CD4-positive, alpha-beta T cell (primary cell): Measurements from ENCODE around the gene CDH13. TPM values are rescaled to one million over a fixed set of nuclear protein-coding genes. Genes with fewer than 3 reads are reported as not detected.

Experiments
- ATAC-seq: fragments of 200-7000 bp; cut with Tn5 transposase; one replicate; pipeline ENCODE4 v1.10.0; 2022; ENCODE audit warnings: mild to moderate bottlenecking; ENCODE audit not compliant: poor library complexity
- CTCF ChIA-PET: fragments of 350-600 bp; sonication (Branson Sonifier 250); formaldehyde crosslinking; loops from one replicate; lab custom pipeline; 2021; ENCODE audit warnings: antibody characterized with exemption, inconsistent platforms; lab: Charles Lee
- POLR2A ChIA-PET: fragments of 350-600 bp; sonication (Branson Sonifier 250); formaldehyde crosslinking; loops from one replicate; lab custom pipeline; 2021; ENCODE audit warnings: antibody characterized with exemption, inconsistent platforms; lab: Charles Lee
- DNase-seq, 14 experiments: peaks; one replicate each; pipeline ENCODE4 v3.0.0-alpha.2; 2013 to 2020; ENCODE audit warnings: mixed read lengths in 2 of 14
- H3K27ac ChIP-seq, 2 donors: one replicate each; pipeline versions ENCODE4 v1.5.1 to v1.7.0; 2013; ENCODE audit warnings: low read length in 2 of 2, low read depth in 1 of 2, mild to moderate bottlenecking in 1 of 2
- H3K27me3 ChIP-seq, 2 experiments: 1 replicate in 1 of 2; 2 replicates in 1 of 2; pipeline versions ENCODE4 v1.6.1 to v1.7.0; 2013; ENCODE audit warnings: low read length in 2 of 2, control low read depth in 1 of 2, mild to moderate bottlenecking in 1 of 2, moderate library complexity in 1 of 2; ENCODE audit not compliant: insufficient read depth in 2 of 2, control insufficient read depth in 1 of 2
- H3K36me3 ChIP-seq: one replicate; pipeline ENCODE4 v1.6.1; 2013; ENCODE audit warnings: low read length, control low read depth; ENCODE audit not compliant: insufficient read depth
- H3K4me1 ChIP-seq: one replicate; pipeline ENCODE4 v1.6.1; 2013; ENCODE audit warnings: low read length, control low read depth; ENCODE audit not compliant: insufficient read depth
- H3K4me3 ChIP-seq: one replicate; pipeline ENCODE4 v1.5.1; 2013; ENCODE audit warnings: mild to moderate bottlenecking, low read length, moderate library complexity
- H3K9me3 ChIP-seq, 2 experiments: 1 replicate in 1 of 2; 2 replicates in 1 of 2; pipeline versions ENCODE4 v1.6.1 to v1.7.0; 2013; ENCODE audit warnings: low read length in 2 of 2, mild to moderate bottlenecking in 2 of 2, control low read depth in 1 of 2, moderate library complexity in 1 of 2; ENCODE audit not compliant: control insufficient read depth in 1 of 2, insufficient read depth in 1 of 2
- H3K27ac Mint-ChIP-seq: one replicate; pipeline ENCODE4 v1.8.0; 2020; ENCODE audit warnings: mixed read lengths
- H3K27me3 Mint-ChIP-seq: one replicate; pipeline ENCODE4 v1.8.0; 2021; ENCODE audit warnings: mixed read lengths
- H3K36me3 Mint-ChIP-seq: one replicate; pipeline ENCODE4 v1.8.0; 2021; ENCODE audit warnings: low read depth, mixed read lengths
- H3K4me1 Mint-ChIP-seq: one replicate; pipeline ENCODE4 v1.8.0; 2021; ENCODE audit warnings: low read depth, mixed read lengths
- H3K4me3 Mint-ChIP-seq: one replicate; pipeline ENCODE4 v1.8.0; 2020; ENCODE audit warnings: mild to moderate bottlenecking, mixed read lengths
- H3K9me3 Mint-ChIP-seq: one replicate; pipeline ENCODE4 v1.8.0; 2020; ENCODE audit warnings: mixed read lengths
- intact Hi-C, 2 experiments: fragments of 100-400 bp; cut with DNase I in 1 of 2; cut with micrococcal nuclease in 1 of 2; formaldehyde crosslinking; loops; one replicate each; pipeline versions ENCODE4 v1.15.1 to v1.9.0; 2023 to 2025; cut with DNase I, micrococcal nuclease
- total RNA-seq, 174 experiments: library from RNA in 2 of 174; stranded (reverse) in 2 of 174; gene quantifications; one replicate each; pipeline ENCODE4 v1.2.3 and lab custom pipeline; 2021 to 2026
- TF ChIP-seq, protein P1 (sequence below): fragments of 200-600 bp; IDR thresholded peaks from one replicate; pipeline ENCODE4 v1.8.0; 2022; ENCODE audit warnings: antibody characterized with exemption, mild to moderate bottlenecking

Gene CDH13
- total RNA-seq, 2 experiments from 2014 or later, result not detected

DNA sequence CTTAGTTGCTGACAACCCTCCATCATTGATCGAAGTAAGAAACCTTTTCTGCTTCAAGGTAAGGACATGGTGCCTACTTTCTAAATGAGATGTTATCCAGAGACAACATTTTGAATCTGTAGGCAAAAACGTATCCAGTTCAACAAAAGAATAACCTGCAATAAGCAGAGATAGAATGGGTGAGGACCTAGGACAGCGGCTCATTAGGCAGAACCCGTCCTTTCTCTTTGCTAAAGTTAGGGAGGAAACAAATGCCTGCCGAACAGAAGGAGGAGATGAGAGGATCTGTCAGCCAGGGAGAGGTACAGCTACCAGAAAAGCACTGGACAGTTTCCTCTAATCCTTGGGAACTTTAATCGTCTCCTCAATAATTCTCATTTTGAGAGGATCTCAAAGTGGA is 183.3 kb downstream of the CDH13 start:
- no peaks in the 10 kb centered on the region for H3K36me3 Mint-ChIP-seq
- peaks cover 12% of the 10 kb centered on the region for H3K27me3 Mint-ChIP-seq
- H3K27me3 ChIP-seq, result no peaks in the 10 kb centered on the region
- no peaks in the 10 kb centered on the region for H3K36me3 ChIP-seq
- H3K4me1 ChIP-seq, result no peaks in the 10 kb centered on the region
- H3K4me3 ChIP-seq, result no peak overlapping the region
- intact Hi-C loops, result no loop called here
- ChIA-PET POLR2A (no interaction called here), CTCF (no interaction called here)
- H3K9me3 ChIP-seq, result no peaks in the 10 kb centered on the region
- no peaks in the 10 kb centered on the region for H3K9me3 Mint-ChIP-seq
- DNase-seq (no peak), ATAC-seq (no peak)
- H3K27ac Mint-ChIP-seq, result no peak overlapping the region
- H3K4me3 Mint-ChIP-seq, result no peak overlapping the region
- TF ChIP-seq, protein P1, sequence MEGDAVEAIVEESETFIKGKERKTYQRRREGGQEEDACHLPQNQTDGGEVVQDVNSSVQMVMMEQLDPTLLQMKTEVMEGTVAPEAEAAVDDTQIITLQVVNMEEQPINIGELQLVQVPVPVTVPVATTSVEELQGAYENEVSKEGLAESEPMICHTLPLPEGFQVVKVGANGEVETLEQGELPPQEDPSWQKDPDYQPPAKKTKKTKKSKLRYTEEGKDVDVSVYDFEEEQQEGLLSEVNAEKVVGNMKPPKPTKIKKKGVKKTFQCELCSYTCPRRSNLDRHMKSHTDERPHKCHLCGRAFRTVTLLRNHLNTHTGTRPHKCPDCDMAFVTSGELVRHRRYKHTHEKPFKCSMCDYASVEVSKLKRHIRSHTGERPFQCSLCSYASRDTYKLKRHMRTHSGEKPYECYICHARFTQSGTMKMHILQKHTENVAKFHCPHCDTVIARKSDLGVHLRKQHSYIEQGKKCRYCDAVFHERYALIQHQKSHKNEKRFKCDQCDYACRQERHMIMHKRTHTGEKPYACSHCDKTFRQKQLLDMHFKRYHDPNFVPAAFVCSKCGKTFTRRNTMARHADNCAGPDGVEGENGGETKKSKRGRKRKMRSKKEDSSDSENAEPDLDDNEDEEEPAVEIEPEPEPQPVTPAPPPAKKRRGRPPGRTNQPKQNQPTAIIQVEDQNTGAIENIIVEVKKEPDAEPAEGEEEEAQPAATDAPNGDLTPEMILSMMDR, result no peak
- no peak overlapping the region for H3K27ac ChIP-seq
- no peaks in the 10 kb centered on the region for H3K4me1 Mint-ChIP-seq

DNA sequence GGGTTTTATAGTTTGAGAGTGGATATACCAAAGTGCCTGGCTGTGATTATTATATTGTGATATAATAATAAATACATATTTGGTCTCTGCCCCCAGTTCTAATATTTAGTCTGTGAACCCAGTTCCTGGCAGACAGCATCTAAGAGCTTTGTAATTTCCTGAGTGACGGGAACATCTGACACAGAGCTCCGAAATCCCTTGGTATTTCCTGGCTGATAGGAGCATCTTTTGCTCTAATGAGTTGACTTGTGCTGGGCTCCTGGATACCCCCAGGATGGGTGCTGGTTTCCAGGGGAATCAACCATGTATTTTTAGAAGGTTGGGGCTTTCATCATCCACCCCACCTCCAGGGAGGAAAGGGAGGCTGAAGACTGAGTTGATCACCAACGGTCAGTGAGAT is 187.3 kb downstream of the CDH13 start:
- peaks cover 8% of the 10 kb centered on the region for H3K27me3 Mint-ChIP-seq
- H3K27ac Mint-ChIP-seq, result no peak overlapping the region
- ChIA-PET CTCF (no interaction called here), POLR2A (no interaction called here)
- DNase-seq, result no peak
- no peak overlapping the region for H3K4me3 ChIP-seq
- TF ChIP-seq, protein P1, result no peak
- no peaks in the 10 kb centered on the region for H3K27me3 ChIP-seq
- H3K36me3 ChIP-seq, result no peaks in the 10 kb centered on the region
- no peak overlapping the region for H3K4me3 Mint-ChIP-seq
- no peak for ATAC-seq
- intact Hi-C loops, result no loop called here
- no peaks in the 10 kb centered on the region for H3K9me3 Mint-ChIP-seq
- H3K4me1 ChIP-seq, result no peaks in the 10 kb centered on the region
- H3K36me3 Mint-ChIP-seq, result no peaks in the 10 kb centered on the region
- H3K4me1 Mint-ChIP-seq, result no peaks in the 10 kb centered on the region
- H3K27ac ChIP-seq, result no peak overlapping the region
- H3K9me3 ChIP-seq, result no peaks in the 10 kb centered on the region

DNA sequence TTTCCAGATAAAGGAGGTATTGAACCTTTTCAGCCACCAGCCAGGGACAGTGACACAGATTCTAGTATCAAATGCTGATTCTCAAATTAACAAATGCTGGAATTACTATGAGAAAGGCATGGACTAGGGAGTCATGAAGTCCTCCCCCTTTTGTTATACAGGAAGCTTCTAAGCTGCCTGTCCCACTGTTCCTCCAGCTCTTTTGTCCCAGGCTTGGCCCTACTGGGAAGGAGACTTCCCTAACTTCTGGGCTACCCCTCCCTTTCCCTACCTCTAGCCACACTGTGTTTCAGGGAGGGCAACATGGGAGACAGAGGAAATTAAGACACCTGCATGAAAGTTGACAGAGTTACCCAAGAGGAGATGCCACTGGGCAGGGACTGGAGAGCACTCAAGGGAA is 192.5 kb downstream of the CDH13 start:
- Histone ChIP-seq H3K27ac (no peak overlapping the region), H3K9me3 (no peaks in the 10 kb centered on the region), H3K36me3 (no peaks in the 10 kb centered on the region), H3K27me3 (no peaks in the 10 kb centered on the region), H3K4me1 (no peaks in the 10 kb centered on the region), H3K4me3 (no peak overlapping the region)
- POLR2A ChIA-PET, result no interaction called here
- no peaks in the 10 kb centered on the region for H3K36me3 Mint-ChIP-seq
- H3K27me3 Mint-ChIP-seq, result no peaks in the 10 kb centered on the region
- H3K27ac Mint-ChIP-seq, result no peak overlapping the region
- H3K4me1 Mint-ChIP-seq, result no peaks in the 10 kb centered on the region
- intact Hi-C loops, result no loop called here
- DNase-seq, result no peak
- no peak for ATAC-seq
- TF ChIP-seq, protein P1, result no peak
- CTCF ChIA-PET, result no interaction called here
- H3K4me3 Mint-ChIP-seq, result no peak overlapping the region
- H3K9me3 Mint-ChIP-seq, result no peaks in the 10 kb centered on the region
